D721Med (cell line): ENCODE results near the gene USP34.

ENCODE experiments used
- DNase-seq: peaks from one replicate; pipeline ENCODE4 v3.0.0; 2011; ENCODE audit warnings: low spot score; ENCODE audit not compliant: insufficient read length
- FAIRE-seq: peaks from 2 replicates; lab custom pipeline; 2011; peaks lifted over from hg19 to GRCh38; lab: Jason Lieb, UNC
- TF ChIP-seq, protein P1 (sequence below): IDR thresholded peaks from 2 replicates; pipeline ENCODE4 v1.5.1; 2012; ENCODE audit warnings: mild to moderate bottlenecking, control low read depth; ENCODE audit not compliant: insufficient read depth; ENCODE audit errors: missing control alignments

The USP34 gene

DNA sequence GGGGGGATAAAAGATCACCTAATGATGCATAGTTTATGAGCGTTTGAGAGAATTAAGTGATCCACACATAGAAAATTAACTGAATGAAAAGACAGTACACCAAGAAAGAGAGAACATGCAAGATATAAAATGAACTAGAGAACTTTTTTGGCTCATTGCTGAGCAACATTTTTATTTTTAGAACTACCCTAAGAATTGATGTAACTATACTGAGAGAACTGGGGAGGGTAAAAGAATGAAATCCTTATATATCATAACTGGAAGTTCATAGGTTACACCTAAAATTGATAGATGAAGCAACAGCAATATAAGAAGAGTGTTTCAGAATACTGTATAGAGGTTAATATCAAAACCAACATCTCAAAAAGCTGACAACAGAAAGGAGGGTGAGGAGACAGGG is 55.6 kb downstream of the USP34 start:
- DNase-seq, result no peak
- TF ChIP-seq, protein P1, sequence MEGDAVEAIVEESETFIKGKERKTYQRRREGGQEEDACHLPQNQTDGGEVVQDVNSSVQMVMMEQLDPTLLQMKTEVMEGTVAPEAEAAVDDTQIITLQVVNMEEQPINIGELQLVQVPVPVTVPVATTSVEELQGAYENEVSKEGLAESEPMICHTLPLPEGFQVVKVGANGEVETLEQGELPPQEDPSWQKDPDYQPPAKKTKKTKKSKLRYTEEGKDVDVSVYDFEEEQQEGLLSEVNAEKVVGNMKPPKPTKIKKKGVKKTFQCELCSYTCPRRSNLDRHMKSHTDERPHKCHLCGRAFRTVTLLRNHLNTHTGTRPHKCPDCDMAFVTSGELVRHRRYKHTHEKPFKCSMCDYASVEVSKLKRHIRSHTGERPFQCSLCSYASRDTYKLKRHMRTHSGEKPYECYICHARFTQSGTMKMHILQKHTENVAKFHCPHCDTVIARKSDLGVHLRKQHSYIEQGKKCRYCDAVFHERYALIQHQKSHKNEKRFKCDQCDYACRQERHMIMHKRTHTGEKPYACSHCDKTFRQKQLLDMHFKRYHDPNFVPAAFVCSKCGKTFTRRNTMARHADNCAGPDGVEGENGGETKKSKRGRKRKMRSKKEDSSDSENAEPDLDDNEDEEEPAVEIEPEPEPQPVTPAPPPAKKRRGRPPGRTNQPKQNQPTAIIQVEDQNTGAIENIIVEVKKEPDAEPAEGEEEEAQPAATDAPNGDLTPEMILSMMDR, result no peak
- no peak for FAIRE-seq

DNA sequence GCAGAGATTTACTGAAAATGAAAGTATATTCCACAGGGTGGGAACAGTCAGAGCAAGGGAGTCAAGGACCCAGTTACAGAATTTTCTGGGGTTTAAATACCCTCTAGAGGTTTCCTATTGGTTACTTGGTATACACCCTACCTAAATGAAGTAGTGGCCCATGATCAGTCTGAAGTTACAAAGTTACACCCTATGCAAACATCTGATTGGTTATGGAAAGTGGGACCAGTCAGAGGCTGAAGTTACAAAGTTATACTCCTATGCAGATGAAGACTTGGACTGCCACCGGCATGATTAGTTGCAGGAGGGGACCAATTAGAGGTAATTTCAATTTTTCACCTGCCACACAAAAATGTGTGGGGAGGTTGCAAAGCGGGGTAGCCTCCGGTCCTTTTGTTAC is 56.2 kb downstream of the USP34 start:
- TF ChIP-seq, protein P1, result no peak
- FAIRE-seq (no peak), DNase-seq (no peak)

DNA sequence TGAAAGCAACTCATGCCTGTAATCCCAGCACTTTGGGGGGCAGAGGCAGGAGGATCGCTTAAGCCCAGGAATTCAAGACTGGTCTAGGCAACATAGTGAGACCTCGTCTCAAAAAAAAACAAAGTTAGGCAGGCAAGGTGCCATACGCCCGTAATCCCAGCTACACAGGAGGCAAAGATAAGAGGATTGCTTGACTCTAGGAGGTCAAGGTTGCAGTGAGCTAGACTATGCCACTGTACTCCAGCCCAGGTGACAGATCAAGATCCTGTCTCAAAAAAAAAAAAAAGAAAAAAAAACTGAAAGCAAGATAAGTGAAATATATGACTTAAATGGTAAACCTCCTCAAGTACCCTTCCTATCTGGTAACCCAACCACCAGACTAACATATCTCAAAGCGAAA is 59.8 kb downstream of the USP34 start:
- peak; percentile 48 for FAIRE-seq
- no peak for DNase-seq
- TF ChIP-seq, protein P1, result no peak

DNA sequence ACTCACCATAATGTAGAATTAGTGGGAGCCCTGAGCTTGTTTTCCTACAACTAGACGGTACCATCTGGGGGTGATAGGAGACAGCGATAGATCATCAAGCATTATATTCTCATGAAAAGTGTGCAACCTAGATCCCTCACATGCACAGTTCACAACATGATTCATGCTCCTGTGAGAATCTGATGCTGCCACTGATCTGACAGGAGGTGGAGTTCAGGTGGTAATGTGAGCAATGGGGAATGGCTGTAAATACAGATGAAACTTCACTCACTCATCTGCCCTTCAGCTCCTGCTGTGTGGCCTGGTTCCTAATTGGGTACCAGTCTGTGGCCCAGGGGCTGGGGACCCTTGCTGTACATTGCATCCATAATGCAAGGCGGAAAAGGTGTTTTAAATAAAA is 60.7 kb downstream of the USP34 start:
- TF ChIP-seq, protein P1, result no peak
- no peak for DNase-seq
- no peak for FAIRE-seq

DNA sequence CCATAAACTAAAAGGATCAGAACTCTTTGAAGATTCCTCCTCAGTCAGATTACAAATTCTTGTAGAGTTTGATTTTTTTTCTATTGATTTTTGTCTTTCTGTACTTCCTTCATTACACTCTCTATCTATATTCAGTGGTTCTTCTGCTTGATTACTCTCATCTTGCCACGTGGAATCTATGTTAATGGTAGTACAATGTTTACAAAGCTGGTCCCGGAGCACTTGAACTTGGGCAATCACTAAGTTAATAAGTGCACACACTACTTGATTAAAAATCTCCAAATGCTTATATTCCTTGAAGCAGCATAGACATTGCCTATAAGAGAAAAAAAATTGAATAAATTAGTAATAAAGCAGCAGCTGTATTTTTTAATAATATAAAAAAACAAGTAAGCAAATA is 65.1 kb downstream of the USP34 start:
- TF ChIP-seq, protein P1, result no peak
- DNase-seq (no peak), FAIRE-seq (no peak)

DNA sequence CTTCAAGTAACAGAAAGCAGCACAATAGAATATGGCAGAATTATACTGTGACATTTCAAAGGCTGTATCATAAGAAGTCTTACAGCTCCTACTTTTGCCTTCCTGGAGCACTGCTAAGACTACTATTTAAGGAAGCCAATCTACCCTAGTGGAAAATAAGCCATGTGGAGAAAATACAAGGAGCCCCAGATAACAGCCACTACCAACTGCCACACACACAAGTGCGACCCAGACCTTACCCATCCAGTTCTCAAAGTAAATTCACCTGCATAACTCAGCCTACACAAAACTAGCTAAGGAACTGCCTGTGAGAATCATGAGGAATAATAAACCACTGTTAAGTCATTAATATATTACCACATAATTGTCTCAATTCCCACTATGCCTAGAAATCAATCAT is 66.4 kb downstream of the USP34 start:
- TF ChIP-seq, protein P1, result no peak
- DNase-seq (no peak), FAIRE-seq (no peak)

DNA sequence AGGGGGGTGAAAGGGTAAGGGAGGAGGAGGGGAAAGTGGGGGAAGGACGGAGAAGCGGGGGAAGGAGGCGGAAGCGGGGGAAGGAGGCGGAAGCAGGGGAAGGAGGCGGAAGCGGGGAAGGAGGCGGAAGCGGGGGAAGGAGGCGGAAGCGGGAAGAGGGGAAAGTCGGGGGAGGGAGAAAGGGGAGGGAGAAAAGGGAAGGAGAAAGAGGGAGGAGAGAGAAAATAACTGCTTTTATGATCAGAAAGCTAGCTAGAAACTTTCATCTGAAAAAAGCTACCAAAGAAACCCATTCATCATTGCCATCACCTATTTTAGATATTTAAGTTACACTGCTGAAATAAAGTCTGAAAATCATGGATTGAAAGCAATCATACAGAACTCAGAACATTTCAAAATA is 72.5 kb downstream of the USP34 start:
- TF ChIP-seq, protein P1, result no peak
- no peak for DNase-seq
- no peak for FAIRE-seq
